SU-DHL-6 (cell line): ENCODE data around the gene CHST12.

Experiments used
- EZH2phosphoT487 ChIP-seq: fragments of 200-600 bp; sonication (generic), shearing (Covaris generic); conservative IDR thresholded peaks from 2 replicates; pipeline ENCODE4 v1.6.1; 2018; ENCODE audit warnings: mild to moderate bottlenecking, antibody characterized with exemption, low read length, moderate library complexity, mixed read lengths
- TF ChIP-seq, protein P1 (sequence below): fragments of 200-600 bp; sonication (generic); IDR thresholded peaks from one replicate; pipeline ENCODE4 v1.5.1; 2017; ENCODE audit warnings: antibody characterized with exemption, mild to moderate bottlenecking, low read length, moderate library complexity; ENCODE audit not compliant: insufficient read depth, poor library complexity, severe bottlenecking

GRCh38 chr7:2374401-2374800 lies 29.0 kb upstream of the CHST12 start:
- TF ChIP-seq, protein P1, sequence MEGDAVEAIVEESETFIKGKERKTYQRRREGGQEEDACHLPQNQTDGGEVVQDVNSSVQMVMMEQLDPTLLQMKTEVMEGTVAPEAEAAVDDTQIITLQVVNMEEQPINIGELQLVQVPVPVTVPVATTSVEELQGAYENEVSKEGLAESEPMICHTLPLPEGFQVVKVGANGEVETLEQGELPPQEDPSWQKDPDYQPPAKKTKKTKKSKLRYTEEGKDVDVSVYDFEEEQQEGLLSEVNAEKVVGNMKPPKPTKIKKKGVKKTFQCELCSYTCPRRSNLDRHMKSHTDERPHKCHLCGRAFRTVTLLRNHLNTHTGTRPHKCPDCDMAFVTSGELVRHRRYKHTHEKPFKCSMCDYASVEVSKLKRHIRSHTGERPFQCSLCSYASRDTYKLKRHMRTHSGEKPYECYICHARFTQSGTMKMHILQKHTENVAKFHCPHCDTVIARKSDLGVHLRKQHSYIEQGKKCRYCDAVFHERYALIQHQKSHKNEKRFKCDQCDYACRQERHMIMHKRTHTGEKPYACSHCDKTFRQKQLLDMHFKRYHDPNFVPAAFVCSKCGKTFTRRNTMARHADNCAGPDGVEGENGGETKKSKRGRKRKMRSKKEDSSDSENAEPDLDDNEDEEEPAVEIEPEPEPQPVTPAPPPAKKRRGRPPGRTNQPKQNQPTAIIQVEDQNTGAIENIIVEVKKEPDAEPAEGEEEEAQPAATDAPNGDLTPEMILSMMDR: no peak
- TF ChIP-seq EZH2phosphoT487: no peak
